ENCODE data around the gene IER2.

IER2 gene

DNA sequence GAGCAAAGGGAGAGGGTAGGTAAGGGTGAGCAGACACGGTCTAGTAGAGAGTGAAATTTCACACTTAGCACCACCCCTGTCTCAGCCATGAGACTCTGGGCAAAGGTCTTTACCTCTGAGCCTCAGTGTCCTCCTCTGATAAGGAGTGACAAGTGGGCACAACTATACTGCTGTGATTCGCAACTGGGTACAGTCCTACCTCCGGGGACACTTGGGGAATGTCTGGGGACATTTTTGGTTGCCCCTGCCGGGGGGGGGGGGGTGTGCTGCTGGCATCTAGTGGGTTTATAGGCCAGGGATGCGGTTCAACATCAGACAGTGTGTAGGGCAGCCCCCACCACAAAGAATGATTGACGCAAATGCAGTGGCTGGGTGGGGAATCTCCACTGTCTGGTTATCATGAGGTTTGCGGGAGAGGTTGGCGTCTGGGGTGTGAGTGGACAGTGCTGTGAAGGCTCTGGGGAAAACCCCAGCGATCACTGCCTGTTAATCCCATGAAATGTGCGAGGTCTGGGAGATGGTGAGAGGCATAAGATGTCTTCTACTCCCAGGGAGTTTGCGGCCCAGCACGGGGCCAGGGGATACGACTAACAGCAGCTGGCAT lies 27.8 kb upstream of the IER2 start:
- DNase-seq (ENCODE audit: low spot score in 2 of 2) (no peak), ATAC-seq (replicated peaks; ENCODE audit: extremely low read depth, poor library complexity, severe bottlenecking) (peak; percentile 33)
- no peaks in the 10 kb centered on the region for H3K9me3 Mint-ChIP-seq
- peaks cover 5% of the 10 kb centered on the region for H3K36me3 Mint-ChIP-seq (ENCODE audit: insufficient read depth)
- H3K4me3 Mint-ChIP-seq = peak overlapping the region; percentile 58
- H3K27ac Mint-ChIP-seq (ENCODE audit: low read depth) = peak overlapping the region; percentile 93
- H3K4me1 Mint-ChIP-seq = peaks cover 56% of the 10 kb centered on the region
- H3K27me3 Mint-ChIP-seq = no peaks in the 10 kb centered on the region

DNA sequence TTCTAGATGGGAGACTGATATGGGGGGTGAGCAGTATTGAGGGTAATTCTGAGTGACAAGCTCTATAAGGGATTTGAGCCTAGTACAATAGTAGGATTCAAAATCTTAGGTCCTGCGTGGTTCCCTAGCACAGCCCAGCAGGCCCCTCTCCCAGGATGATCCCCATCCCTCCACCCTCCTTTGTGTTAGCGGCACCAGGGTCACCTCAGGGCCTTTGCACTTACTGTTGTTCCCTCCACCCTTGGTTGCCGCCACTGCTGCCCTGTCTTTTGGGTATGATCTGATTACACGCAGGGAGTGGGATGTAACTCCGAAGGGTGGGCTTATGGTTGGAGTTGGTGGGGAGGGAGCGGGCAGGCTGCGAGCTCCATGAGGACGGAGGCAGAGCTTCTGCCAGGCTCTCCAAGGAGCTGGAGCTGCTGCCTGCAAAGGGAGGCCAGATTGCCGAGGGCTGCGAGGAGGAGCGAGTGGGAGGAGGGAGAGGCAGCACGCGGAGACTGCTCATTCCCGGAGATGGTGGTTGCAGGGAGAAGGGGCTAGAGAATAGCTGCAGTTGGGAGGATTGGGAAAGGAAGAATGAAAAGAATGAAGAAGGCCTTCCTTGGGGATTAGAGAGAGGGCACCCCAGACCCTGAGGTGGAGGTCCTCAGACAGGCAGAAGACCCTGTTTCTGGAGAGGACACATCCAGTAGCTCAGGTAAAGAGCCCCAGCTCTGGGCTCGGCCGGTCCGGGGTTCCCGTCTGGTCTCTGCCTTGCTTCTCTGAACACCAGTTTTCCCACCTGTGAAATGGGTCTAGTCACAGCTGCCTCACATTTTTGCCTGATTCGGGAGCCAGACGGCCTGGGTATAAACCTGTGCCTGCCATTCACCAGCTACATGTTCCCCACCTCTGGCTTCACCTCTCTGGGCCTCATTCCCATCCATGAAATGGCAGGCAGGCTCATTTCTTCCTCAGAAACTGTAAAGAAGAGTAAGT lies 26.9 kb upstream of the IER2 start:
- ATAC-seq (replicated peaks; ENCODE audit: extremely low read depth, poor library complexity, severe bottlenecking) = no peak
- H3K4me1 Mint-ChIP-seq = peaks cover 58% of the 10 kb centered on the region
- DNase-seq (ENCODE audit: low spot score in 2 of 2) = no peak
- peak overlapping the region; percentile 93 for H3K27ac Mint-ChIP-seq (ENCODE audit: low read depth)
- no peak overlapping the region for H3K4me3 Mint-ChIP-seq
- peaks cover 3% of the 10 kb centered on the region for H3K36me3 Mint-ChIP-seq (ENCODE audit: insufficient read depth)
- no peaks in the 10 kb centered on the region for H3K27me3 Mint-ChIP-seq
- H3K9me3 Mint-ChIP-seq = no peaks in the 10 kb centered on the region

DNA sequence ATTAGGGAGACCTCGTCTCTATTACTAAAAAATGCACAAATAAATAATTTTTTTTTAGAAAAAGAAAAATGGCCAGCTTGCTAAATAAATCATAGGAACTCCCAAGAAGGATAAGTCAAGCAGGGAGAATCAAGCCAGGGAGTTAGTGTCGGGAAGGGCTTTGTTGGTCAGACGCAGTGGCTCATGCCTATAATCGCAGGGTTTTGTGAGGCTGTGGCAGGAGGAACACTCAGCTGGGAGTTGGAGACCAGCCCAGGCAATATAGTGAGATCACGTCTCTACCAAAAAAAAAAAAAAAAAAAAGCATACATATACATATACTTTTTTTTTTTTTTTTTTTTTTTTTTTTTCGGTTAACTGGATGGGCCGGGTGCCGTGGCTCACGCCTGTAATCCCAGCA lies 23.2 kb upstream of the IER2 start:
- no peaks in the 10 kb centered on the region for H3K27me3 Mint-ChIP-seq
- no peaks in the 10 kb centered on the region for H3K9me3 Mint-ChIP-seq
- peaks cover 47% of the 10 kb centered on the region for H3K4me1 Mint-ChIP-seq
- ATAC-seq (replicated peaks; ENCODE audit: extremely low read depth, poor library complexity, severe bottlenecking) (no peak), DNase-seq (ENCODE audit: low spot score in 2 of 2) (no peak)
- H3K4me3 Mint-ChIP-seq = no peak overlapping the region
- peaks cover 1% of the 10 kb centered on the region for H3K36me3 Mint-ChIP-seq (ENCODE audit: insufficient read depth)
- no peak overlapping the region for H3K27ac Mint-ChIP-seq (ENCODE audit: low read depth)

DNA sequence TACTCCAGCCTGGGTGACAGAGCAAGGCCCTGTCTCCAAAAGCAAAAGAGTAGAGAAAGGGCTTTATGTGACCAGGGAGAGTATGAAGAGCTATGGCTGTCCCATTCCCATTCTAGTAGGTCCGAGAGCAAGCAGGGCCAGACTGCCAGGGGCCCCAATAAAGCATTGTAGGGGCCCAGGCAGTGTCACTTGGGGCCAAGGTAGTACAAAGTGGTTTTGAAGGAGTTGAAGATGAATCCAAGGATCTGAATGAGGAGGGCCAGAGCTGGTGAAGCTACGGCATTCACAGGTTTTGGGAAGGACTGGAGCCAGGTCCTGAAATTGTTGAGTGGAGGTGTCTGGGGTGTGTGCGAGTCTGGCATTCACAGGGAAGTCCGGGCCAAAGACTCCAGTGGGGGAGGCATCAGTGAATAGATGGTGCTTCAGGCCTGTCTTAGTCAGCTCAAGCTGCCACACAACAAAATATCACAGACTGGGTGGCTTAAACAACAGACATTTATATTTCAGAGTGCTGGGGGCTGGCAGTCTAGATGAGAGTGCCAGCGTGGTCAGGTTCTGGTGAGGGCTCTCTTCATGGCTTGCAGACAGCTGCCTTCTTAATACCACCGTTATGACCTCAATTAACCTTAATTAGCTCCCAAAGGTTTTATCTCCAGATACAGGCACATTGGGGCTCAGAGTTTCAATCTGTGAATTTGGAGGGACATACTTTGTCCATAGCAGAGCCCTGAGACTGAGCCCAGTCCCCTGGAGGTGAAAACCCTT lies 22.2 kb upstream of the IER2 start:
- Mint-ChIP-seq H3K4me3 (no peak overlapping the region), H3K27ac (ENCODE audit: low read depth) (no peak overlapping the region), H3K36me3 (ENCODE audit: insufficient read depth) (peaks cover 1% of the 10 kb centered on the region), H3K9me3 (no peaks in the 10 kb centered on the region), H3K4me1 (peaks cover 46% of the 10 kb centered on the region), H3K27me3 (no peaks in the 10 kb centered on the region)
- no peak for ATAC-seq (replicated peaks; ENCODE audit: extremely low read depth, poor library complexity, severe bottlenecking)
- DNase-seq (ENCODE audit: low spot score in 2 of 2) = no peak

DNA sequence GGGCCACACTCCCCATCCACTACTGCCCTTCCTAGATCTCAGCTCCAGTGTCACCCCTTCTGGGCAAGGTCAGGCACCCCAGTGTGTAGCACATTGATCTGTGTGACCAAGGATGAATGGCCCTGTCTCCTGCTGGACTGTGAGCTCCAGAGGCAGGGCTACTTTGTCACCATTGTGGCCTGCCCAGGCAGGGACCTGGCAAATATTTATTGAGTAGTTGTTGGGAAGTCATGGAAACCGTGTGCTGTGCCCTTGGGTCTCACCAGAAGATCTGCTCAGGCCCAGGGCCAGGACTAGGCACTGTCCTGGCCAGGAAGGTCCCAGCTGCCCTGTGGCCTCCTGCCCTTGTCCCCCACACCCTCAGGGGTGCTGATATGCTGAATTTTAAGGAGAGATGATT lies 21.6 kb upstream of the IER2 start:
- H3K4me3 Mint-ChIP-seq = no peak overlapping the region
- H3K4me1 Mint-ChIP-seq = peaks cover 46% of the 10 kb centered on the region
- ATAC-seq (replicated peaks; ENCODE audit: extremely low read depth, poor library complexity, severe bottlenecking) = no peak
- H3K27me3 Mint-ChIP-seq = no peaks in the 10 kb centered on the region
- H3K36me3 Mint-ChIP-seq (ENCODE audit: insufficient read depth) = peaks cover 1% of the 10 kb centered on the region
- H3K27ac Mint-ChIP-seq (ENCODE audit: low read depth) = no peak overlapping the region
- no peaks in the 10 kb centered on the region for H3K9me3 Mint-ChIP-seq
- no peak for DNase-seq (ENCODE audit: low spot score in 2 of 2)

DNA sequence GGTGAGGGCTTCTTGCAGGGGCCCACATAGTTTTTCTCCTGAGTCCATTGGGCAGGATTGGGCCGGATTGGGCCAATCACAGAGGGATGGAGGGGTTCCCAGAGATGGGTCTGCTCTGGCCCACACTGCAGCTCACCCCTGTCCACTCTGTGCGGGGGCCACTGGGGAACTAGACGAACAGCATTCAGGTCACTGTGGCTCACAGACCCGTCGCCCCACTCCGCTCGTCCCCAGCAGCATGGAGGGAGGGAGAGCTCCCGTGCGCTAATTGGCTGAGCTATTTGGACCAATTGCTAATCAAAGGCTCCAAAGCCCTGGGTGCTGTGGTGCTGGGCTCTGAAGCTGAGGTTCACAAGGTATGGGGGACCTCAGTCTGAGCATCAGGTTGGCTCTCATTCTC lies 20.8 kb upstream of the IER2 start:
- peaks cover 42% of the 10 kb centered on the region for H3K4me1 Mint-ChIP-seq
- no peak for ATAC-seq (replicated peaks; ENCODE audit: extremely low read depth, poor library complexity, severe bottlenecking)
- DNase-seq (ENCODE audit: low spot score in 2 of 2) = no peak
- no peaks in the 10 kb centered on the region for H3K27me3 Mint-ChIP-seq
- H3K4me3 Mint-ChIP-seq = no peak overlapping the region
- H3K9me3 Mint-ChIP-seq = no peaks in the 10 kb centered on the region
- no peak overlapping the region for H3K27ac Mint-ChIP-seq (ENCODE audit: low read depth)
- H3K36me3 Mint-ChIP-seq (ENCODE audit: insufficient read depth) = peaks cover 2% of the 10 kb centered on the region

DNA sequence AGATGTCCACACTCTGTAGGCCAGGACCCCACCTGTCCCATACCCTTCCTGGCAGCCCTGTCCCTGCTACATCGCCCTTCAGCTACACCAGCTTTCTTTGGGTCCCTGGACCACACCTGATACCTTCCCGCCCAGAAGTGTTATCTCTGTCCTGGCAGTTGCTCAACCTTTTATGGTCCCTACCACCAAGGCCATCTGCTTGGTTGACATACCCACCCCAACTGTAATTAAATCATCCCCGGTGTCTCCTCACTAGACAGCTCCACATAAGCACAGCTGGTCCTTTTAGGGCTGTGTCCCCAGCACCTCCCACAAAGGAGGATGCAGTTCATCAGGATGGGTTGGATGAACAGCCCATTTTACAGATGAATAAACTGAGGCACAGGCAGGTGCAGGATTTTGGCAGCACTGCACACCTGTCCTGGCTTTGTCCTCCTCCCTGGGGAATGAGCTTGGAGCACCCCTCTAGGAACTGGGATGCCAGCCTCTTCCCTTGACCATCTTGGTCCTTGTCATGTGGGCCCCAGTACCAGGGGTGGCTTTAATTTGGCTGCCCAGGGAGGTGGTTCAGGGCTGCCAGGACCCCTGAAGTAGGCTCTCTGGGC lies 19.2 kb upstream of the IER2 start:
- H3K27me3 Mint-ChIP-seq = no peaks in the 10 kb centered on the region
- H3K27ac Mint-ChIP-seq (ENCODE audit: low read depth) = no peak overlapping the region
- no peaks in the 10 kb centered on the region for H3K9me3 Mint-ChIP-seq
- peaks cover 42% of the 10 kb centered on the region for H3K4me1 Mint-ChIP-seq
- no peak for DNase-seq (ENCODE audit: low spot score in 2 of 2)
- no peak overlapping the region for H3K4me3 Mint-ChIP-seq
- no peak for ATAC-seq (replicated peaks; ENCODE audit: extremely low read depth, poor library complexity, severe bottlenecking)
- H3K36me3 Mint-ChIP-seq (ENCODE audit: insufficient read depth) = peaks cover 3% of the 10 kb centered on the region

DNA sequence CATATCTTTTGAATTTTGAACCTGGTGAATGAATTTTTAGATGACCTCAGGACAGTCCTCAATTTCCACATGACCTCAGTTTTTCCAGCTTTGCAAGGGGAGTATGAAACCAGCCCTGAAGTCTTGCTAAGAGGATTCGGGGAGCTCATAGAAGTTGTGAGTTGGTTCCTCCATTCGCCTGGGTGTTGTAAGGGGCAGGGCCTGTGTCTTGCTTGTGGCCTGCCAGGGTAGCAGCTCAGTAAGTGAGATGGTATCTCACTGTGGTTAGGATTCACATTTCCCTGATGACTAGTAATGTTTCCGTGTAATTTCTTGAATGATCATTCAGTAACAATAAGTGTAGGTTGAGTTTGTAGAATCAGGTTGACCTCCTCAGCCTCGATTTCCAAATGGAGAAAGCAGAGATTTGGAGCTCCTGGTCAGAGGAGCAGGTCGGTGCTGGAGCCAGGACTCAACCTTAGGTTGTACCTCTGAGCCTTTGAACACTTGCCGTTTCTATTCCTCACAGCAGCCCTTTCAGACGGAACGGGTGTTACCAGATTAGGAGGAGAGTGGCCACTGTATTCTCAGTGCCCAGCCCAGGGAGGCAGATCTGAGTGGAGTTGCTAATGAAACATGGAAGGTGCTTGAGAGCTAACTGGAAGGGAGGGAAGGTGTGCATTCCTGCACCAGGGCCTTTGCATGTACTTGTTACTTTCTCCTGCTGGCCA lies 17.6 kb upstream of the IER2 start:
- DNase-seq (ENCODE audit: low spot score in 2 of 2) = peak in 1 of 2 donors; percentile 28
- peak overlapping the region; percentile 51 for H3K4me3 Mint-ChIP-seq
- H3K27ac Mint-ChIP-seq (ENCODE audit: low read depth) = peak overlapping the region; percentile 36
- no peaks in the 10 kb centered on the region for H3K9me3 Mint-ChIP-seq
- peaks cover 8% of the 10 kb centered on the region for H3K36me3 Mint-ChIP-seq (ENCODE audit: insufficient read depth)
- peak; percentile 99 for ATAC-seq (replicated peaks; ENCODE audit: extremely low read depth, poor library complexity, severe bottlenecking)
- peaks cover 40% of the 10 kb centered on the region for H3K4me1 Mint-ChIP-seq
- no peaks in the 10 kb centered on the region for H3K27me3 Mint-ChIP-seq

DNA sequence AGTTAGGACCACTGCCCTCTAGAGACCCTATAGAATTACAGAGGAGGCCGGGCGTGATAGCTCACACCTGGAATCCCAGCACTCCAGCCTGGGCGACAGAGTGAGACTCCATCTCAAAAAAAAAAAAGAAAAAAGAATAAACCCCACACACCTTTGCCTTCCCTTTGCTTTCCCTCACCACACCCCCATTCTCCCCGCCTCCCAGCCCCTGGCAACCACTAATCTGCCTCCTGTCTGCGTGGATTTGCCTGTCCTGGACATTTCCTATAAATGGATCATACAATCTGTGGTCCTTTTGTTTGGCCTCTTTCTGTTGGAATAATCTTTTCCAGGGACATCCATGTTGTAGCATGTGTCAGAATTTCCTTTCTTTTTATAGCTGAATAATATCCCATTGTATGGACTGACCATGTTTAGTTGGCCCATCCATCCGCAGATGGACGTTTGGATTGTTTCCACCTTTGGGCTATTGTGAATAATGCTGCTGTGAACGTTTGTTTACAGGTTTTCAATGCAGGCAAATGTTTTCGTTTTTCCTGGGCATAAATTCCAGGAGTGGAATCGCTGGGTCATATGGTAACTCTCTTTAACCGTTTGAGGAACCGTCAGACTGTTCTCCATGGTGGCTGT lies 16.9 kb upstream of the IER2 start:
- H3K27me3 Mint-ChIP-seq = no peaks in the 10 kb centered on the region
- H3K4me1 Mint-ChIP-seq = peaks cover 34% of the 10 kb centered on the region
- H3K36me3 Mint-ChIP-seq (ENCODE audit: insufficient read depth) = peaks cover 8% of the 10 kb centered on the region
- no peak for DNase-seq (ENCODE audit: low spot score in 2 of 2)
- H3K4me3 Mint-ChIP-seq = no peak overlapping the region
- H3K9me3 Mint-ChIP-seq = no peaks in the 10 kb centered on the region
- no peak for ATAC-seq (replicated peaks; ENCODE audit: extremely low read depth, poor library complexity, severe bottlenecking)
- H3K27ac Mint-ChIP-seq (ENCODE audit: low read depth) = no peak overlapping the region

DNA sequence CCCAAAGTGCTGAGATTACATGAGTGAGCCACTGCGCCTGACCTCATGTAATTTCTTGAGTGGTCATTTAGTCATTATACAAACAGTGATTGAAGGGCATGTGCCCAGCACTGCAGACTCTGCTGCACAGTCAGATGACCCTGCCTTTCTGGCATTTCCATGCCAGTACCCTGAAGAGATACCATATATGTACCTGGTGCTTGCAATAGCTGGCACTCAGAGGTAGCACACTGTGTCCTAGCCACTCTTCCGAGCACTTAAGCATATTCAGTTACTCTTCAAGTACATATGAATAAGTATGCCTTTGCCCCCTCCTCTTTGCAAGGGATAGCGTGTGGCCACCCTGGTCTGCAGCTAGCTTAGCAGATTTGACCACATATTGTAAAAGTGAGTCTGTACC lies 15.6 kb upstream of the IER2 start:
- Mint-ChIP-seq H3K4me3 (no peak overlapping the region), H3K4me1 (peaks cover 26% of the 10 kb centered on the region), H3K27me3 (no peaks in the 10 kb centered on the region), H3K9me3 (no peaks in the 10 kb centered on the region), H3K27ac (ENCODE audit: low read depth) (no peak overlapping the region), H3K36me3 (ENCODE audit: insufficient read depth) (peaks cover 10% of the 10 kb centered on the region)
- DNase-seq (ENCODE audit: low spot score in 2 of 2) (no peak), ATAC-seq (replicated peaks; ENCODE audit: extremely low read depth, poor library complexity, severe bottlenecking) (no peak)

DNA sequence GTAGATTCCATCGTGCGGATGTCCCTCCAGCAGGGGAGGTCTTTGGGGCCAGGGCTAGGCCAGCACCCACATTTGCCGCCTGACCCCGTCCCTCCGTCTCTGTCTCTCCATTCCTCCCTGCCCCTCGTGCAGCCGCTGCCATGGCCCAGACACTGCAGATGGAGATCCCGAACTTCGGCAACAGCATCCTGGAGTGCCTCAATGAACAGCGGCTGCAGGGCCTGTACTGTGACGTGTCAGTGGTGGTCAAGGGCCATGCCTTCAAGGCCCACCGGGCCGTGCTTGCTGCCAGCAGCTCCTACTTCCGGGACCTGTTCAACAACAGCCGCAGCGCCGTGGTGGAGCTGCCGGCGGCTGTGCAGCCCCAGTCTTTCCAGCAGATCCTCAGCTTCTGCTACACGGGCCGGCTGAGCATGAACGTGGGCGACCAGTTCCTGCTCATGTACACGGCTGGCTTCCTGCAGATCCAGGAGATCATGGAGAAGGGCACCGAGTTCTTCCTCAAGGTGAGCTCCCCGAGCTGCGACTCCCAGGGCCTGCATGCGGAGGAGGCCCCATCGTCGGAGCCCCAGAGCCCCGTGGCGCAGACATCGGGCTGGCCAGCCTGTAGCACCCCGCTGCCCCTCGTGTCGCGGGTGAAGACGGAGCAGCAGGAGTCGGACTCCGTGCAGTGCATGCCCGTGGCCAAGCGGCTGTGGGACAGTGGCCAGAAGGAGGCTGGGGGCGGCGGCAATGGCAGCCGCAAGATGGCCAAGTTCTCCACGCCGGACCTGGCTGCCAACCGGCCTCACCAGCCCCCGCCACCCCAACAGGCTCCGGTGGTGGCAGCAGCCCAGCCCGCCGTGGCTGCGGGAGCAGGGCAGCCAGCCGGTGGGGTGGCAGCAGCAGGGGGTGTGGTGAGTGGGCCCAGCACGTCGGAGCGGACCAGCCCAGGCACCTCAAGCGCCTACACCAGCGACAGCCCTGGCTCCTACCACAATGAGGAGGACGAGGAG lies 14.8 kb upstream of the IER2 start:
- Mint-ChIP-seq H3K27me3 (no peaks in the 10 kb centered on the region), H3K9me3 (no peaks in the 10 kb centered on the region), H3K4me3 (no peak overlapping the region), H3K36me3 (ENCODE audit: insufficient read depth) (peaks cover 10% of the 10 kb centered on the region), H3K27ac (ENCODE audit: low read depth) (no peak overlapping the region), H3K4me1 (peaks cover 26% of the 10 kb centered on the region)
- DNase-seq (ENCODE audit: low spot score in 2 of 2) (no peak), ATAC-seq (replicated peaks; ENCODE audit: extremely low read depth, poor library complexity, severe bottlenecking) (no peak)

Measured in central memory CD8-positive, alpha-beta T cell (primary cell).